Bronchial epithelial cell (primary cell): Measurements from ENCODE around the gene TMED1. TPM values are rescaled to one million over a fixed set of nuclear protein-coding genes. Genes with fewer than 3 reads are reported as not detected.
"Not testable (repeated sequence)": the region's sequence is repeated elsewhere in the genome, so short reads cannot be mapped to it uniquely, and the experiment has no call there.

ENCODE experiments used
- DNase-seq: peaks from one replicate; pipeline ENCODE4 v3.0.0-alpha.2; 2010; ENCODE audit warnings: low read depth
- FAIRE-seq: peaks from 2 replicates; lab custom pipeline; 2011; peaks lifted over from hg19 to GRCh38; lab: Jason Lieb, UNC
- H3K27me3 ChIP-seq: 2 replicates; pipeline ENCODE4 v1.5.1; 2011; ENCODE audit warnings: low read length; ENCODE audit not compliant: control insufficient read depth, insufficient read depth
- H3K36me3 ChIP-seq: 2 replicates; pipeline ENCODE4 v1.5.1; 2011; ENCODE audit warnings: low read length; ENCODE audit not compliant: control insufficient read depth, insufficient read depth
- H3K4me3 ChIP-seq: 2 replicates; pipeline ENCODE4 v1.5.1; 2011; ENCODE audit warnings: mild to moderate bottlenecking, low read depth, low read length, control low read depth
- total RNA-seq: library from RNA; depleted of rRNA; stranded (reverse); fragments of >200 nt; gene quantifications from 2 replicates; pipeline ENCODE4 v1.2.1, GENCODE V29; 2014
- TF ChIP-seq, protein P1 (sequence below): IDR thresholded peaks from 2 replicates; pipeline ENCODE4 v1.5.1; 2011; ENCODE audit warnings: mild to moderate bottlenecking, moderate library complexity, low read length, control low read depth, inconsistent platforms; ENCODE audit not compliant: insufficient read depth, severe bottlenecking

The TMED1 gene
- total RNA-seq, 1 donor from 2014 or later = 45.3 TPM

- Histone ChIP-seq H3K36me3 (peaks cover 5% of the 10 kb centered on the region), H3K27me3 (no peaks in the 10 kb centered on the region), H3K4me3 (no peak overlapping the region)
- TF ChIP-seq, protein P1, sequence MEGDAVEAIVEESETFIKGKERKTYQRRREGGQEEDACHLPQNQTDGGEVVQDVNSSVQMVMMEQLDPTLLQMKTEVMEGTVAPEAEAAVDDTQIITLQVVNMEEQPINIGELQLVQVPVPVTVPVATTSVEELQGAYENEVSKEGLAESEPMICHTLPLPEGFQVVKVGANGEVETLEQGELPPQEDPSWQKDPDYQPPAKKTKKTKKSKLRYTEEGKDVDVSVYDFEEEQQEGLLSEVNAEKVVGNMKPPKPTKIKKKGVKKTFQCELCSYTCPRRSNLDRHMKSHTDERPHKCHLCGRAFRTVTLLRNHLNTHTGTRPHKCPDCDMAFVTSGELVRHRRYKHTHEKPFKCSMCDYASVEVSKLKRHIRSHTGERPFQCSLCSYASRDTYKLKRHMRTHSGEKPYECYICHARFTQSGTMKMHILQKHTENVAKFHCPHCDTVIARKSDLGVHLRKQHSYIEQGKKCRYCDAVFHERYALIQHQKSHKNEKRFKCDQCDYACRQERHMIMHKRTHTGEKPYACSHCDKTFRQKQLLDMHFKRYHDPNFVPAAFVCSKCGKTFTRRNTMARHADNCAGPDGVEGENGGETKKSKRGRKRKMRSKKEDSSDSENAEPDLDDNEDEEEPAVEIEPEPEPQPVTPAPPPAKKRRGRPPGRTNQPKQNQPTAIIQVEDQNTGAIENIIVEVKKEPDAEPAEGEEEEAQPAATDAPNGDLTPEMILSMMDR = no peak
- FAIRE-seq = no peak
- DNase-seq = no peak
Measured at GRCh38 chr19:10878253-10878652, 42.2 kb upstream of the TMED1 start.

DNA sequence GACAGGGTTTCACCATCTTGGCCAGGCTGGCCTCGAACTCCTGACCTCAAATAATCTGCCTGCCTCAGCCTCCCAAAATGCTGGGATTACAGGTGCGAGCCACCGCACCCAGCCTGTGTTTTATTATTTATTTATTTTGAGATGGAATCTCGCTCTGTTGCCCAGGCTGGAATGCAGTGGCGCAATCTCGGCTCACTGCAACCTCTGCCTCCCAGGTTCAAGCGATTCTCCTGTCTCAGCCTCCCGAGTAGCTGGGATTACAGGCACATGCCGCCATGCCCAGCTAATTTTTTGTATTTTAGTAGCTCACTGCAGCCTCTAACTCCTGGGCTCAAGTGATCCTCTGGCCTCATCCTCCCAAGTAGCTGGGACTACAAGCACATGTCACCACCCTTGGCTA, 41.6 kb upstream of the TMED1 start:
- FAIRE-seq, H3K27me3 ChIP-seq, H3K4me3 ChIP-seq, DNase-seq, H3K36me3 ChIP-seq: not testable (repeated sequence)

GRCh38 chr19:10876459-10877240, 40.6 kb upstream of the TMED1 start:
- Histone ChIP-seq H3K4me3 (no peak overlapping the region), H3K36me3 (peaks cover 1% of the 10 kb centered on the region), H3K27me3 (no peaks in the 10 kb centered on the region)
- TF ChIP-seq, protein P1 = no peak
- DNase-seq = no peak
- no peak for FAIRE-seq

- H3K27me3 ChIP-seq = no peaks in the 10 kb centered on the region
- no peak for DNase-seq
- no peak for FAIRE-seq
- TF ChIP-seq, protein P1 = no peak
- no peak overlapping the region for H3K4me3 ChIP-seq
- H3K36me3 ChIP-seq = no peaks in the 10 kb centered on the region
Measured at GRCh38 chr19:10874024-10874423, 38.0 kb upstream of the TMED1 start.

DNA sequence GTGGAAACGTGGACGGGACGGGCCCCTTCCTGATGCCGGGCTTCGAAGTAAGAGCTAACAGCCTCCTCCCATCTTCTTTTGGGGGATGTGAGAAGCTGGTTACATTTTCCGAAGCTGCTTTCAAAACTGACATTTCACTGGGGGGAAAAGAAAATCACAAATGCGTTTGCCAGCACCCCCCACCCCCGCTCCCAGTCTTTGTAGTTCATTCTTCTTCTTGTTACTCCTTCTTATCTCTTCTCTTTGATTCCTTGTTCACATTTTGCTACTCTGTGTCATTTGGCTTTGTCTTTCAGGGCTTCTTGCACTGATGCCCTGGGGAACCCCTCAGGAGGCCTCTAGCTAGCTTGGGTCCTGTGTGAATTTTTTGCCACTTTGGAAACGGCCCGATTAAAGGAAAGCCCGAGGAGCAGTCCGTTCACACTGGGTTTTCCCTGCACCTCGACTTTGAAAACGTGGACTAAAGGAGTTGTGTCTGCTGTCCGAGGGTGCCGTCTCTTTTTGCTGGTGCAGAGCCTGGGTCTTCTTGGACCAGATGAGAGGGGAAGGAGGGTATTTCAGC, 36.6 kb upstream of the TMED1 start:
- DNase-seq (no peak), FAIRE-seq (no peak)
- no peaks in the 10 kb centered on the region for H3K27me3 ChIP-seq
- H3K36me3 ChIP-seq = no peaks in the 10 kb centered on the region
- TF ChIP-seq, protein P1 = no peak
- H3K4me3 ChIP-seq = peak overlapping the region; percentile 93

DNA sequence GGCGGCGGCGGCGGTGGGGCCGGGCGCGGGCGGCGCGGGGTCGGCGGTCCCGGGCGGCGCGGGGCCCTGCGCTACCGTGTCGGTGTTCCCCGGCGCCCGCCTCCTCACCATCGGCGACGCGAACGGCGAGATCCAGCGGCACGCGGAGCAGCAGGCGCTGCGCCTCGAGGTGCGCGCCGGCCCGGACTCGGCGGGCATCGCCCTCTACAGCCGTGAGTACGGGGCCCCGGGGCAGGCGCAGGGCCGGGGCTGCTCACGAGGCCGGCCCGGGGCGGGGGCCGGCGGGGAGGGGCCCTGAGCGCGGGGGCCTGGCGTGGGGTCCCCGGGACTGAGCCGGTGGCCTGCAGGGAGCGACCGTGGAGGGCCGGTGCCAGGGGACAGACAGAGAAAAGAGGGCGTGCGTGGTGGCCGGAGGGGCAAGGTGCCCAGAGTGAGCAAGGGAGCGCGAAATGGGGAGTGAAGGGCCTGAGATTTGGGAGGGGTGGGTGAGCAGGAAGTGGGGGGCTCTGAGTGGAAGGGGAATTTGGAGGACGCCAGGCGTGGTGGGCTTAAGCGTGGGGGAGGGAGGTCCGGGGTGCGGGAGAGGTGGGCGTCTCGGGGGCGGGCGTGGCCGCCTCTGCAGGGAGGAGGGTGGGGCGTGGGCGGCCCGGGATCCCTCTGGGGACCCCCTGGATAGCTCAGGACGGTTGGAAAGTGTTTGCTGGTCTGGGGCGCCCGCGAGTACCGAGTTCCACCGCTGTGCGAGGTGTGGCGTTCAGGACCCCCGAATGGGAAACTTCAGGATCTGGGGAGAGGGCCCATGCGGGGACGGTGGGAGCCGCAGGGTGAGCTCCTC, 35.9 kb upstream of the TMED1 start:
- H3K36me3 ChIP-seq = no peaks in the 10 kb centered on the region
- H3K4me3 ChIP-seq = peak overlapping the region; percentile 93
- no peaks in the 10 kb centered on the region for H3K27me3 ChIP-seq
- TF ChIP-seq, protein P1 = no peak
- DNase-seq (no peak), FAIRE-seq (no peak)
